H1 (cell line): ENCODE data around the gene TTLL9. TPM values are rescaled to one million over a fixed set of nuclear protein-coding genes. Genes with fewer than 3 reads are reported as not detected.
A peak's percentile ranks its signal among the peaks of the same experiment; 100 is the strongest.

Experiments
- ASH2L ChIP-seq: fragments of 200-600, 300-600 bp; sonication (generic); IDR thresholded peaks from one replicate; pipeline ENCODE4 v1.7.1; 2017; ENCODE audit warnings: low read length
- polyA plus RNA-seq, 7 experiments: library from polyadenylated mRNA; depleted of rRNA in 3 of 7; stranded (reverse) in 5 of 7; unstranded in 2 of 7; fragments of >200 nt in 5 of 7; fragments of 200-250 nt in 2 of 7; gene quantifications; 1 replicate in 5 of 7; 2 replicates in 1 of 7; 4 replicates in 1 of 7; pipeline versions ENCODE4 v1.2.1 to v1.2.3, GENCODE V29; 2011 to 2013; ENCODE audit warnings: missing spikeins in 2 of 7, mixed read lengths in 2 of 7
- total RNA-seq: library from RNA; stranded (reverse); fragmentation: NEBNext Ultra II Directional; extraction: Animal tissue kit (Norgen Biotek cat#: 25700); gene quantifications from 2 replicates; pipeline ENCODE4 v1.2.1, GENCODE V29; 2021

The TTLL9 gene
- total and polyA plus RNA-seq, 2 of the 8 experiments (the other 6 are each of a cell fraction or from before 2014, with no cell fraction given), result 0.06 TPM; not detected in 1

GRCh38 chr20:31861385-31862156 lies 8.9 kb upstream of the TTLL9 start (continued):
- peak; percentile 66 for TF ChIP-seq ASH2L
- TF ChIP-seq, all 59 proteins: peak for 18
